Spleen (tissue), 11 donors: Measurements from ENCODE around the gene ZAR1L. TPM values are rescaled to one million over a fixed set of nuclear protein-coding genes. Genes with fewer than 3 reads are reported as not detected.
A peak's percentile ranks its signal among the peaks of the same experiment; 100 is the strongest.

Experiments
- DNase-seq: peaks from one replicate; pipeline ENCODE4 v3.0.0-alpha.2; 2020
- H3K27ac ChIP-seq, 8 donors: fragments of 200-600 bp; sonication (generic) in 7 of 8; 1 replicate in 4 of 8; 2 replicates in 4 of 8; pipeline versions ENCODE4 v1.5.0 to v1.8.0; 2016 to 2021; ENCODE audit warnings: inconsistent platforms in 4 of 8, mild to moderate bottlenecking in 4 of 8, moderate library complexity in 1 of 8
- H3K27me3 ChIP-seq, 7 donors: fragments of 200-600 bp; sonication (generic) in 6 of 7; replicated peaks in 1 of 7; 1 replicate in 4 of 7; 2 replicates in 3 of 7; pipeline versions ENCODE4 v1.5.0 to v1.8.0; 2016 to 2021; ENCODE audit warnings: inconsistent platforms in 3 of 7, mild to moderate bottlenecking in 1 of 7
- H3K36me3 ChIP-seq, 6 donors: fragments of 200-600 bp; sonication (generic) in 5 of 6; 1 replicate in 4 of 6; 2 replicates in 2 of 6; pipeline versions ENCODE4 v1.5.0 to v1.8.0; 2016 to 2021; ENCODE audit warnings: inconsistent platforms in 2 of 6
- H3K4me1 ChIP-seq, 6 donors: fragments of 200-600 bp; sonication (generic) in 5 of 6; 1 replicate in 3 of 6; 2 replicates in 3 of 6; pipeline versions ENCODE4 v1.5.0 to v1.8.0; 2016 to 2021; ENCODE audit warnings: inconsistent platforms in 3 of 6
- H3K4me3 ChIP-seq, 8 donors: fragments of 200-600 bp; sonication (generic) in 7 of 8; 1 replicate in 4 of 8; 2 replicates in 4 of 8; pipeline versions ENCODE4 v1.5.0 to v1.8.0; 2016 to 2021; ENCODE audit warnings: inconsistent platforms in 4 of 8, mild to moderate bottlenecking in 4 of 8, moderate library complexity in 2 of 8
- H3K9me3 ChIP-seq, 8 donors: fragments of 200-600 bp; sonication (generic) in 7 of 8; 1 replicate in 4 of 8; 2 replicates in 4 of 8; pipeline versions ENCODE4 v1.5.0 to v1.8.0; 2016 to 2021; ENCODE audit warnings: inconsistent platforms in 4 of 8
- CTCF ChIP-seq, 11 experiments: fragments of 200-600 bp in 7 of 11; fragments of 450-650 bp in 4 of 11; sonication (generic) in 4 of 11; IDR thresholded peaks in 8 of 11; conservative IDR thresholded peaks in 3 of 11; 1 replicate in 7 of 11; 2 replicates in 4 of 11; pipeline versions ENCODE4 v1.4.0 to v1.8.0; 2016 to 2021; ENCODE audit warnings: antibody characterized with exemption in 11 of 11, inconsistent platforms in 4 of 11, mild to moderate bottlenecking in 1 of 11
- POLR2A ChIP-seq, 3 donors: fragments of 450-650 bp; IDR thresholded peaks; one replicate each; pipeline ENCODE4 v1.5.1; 2017; ENCODE audit warnings: antibody characterized with exemption in 3 of 3, mild to moderate bottlenecking in 1 of 3
- POLR2AphosphoS5 ChIP-seq, 3 donors: sonication (generic); formaldehyde crosslinking; IDR thresholded peaks; one replicate each; pipeline ENCODE4 v1.5.1; 2017; ENCODE audit warnings: antibody characterized with exemption in 3 of 3
- WGBS, 5 donors: extraction: QIAGEN DNeasy Blood & Tissue Kit in 3 of 5; methylation state at CpG; one replicate each; pipeline versions ENCODE4 v1.1.5 to v1.1.7; 2013 to 2018; 5-methylcytosine and 5-hydroxymethylcytosine counted together
- intact Hi-C: fragments of 100-400 bp; cut with DNase I; formaldehyde crosslinking; loops from one replicate; pipeline ENCODE4 v1.15.0; 2023; ENCODE audit warnings: low total_unique reads
- polyA plus RNA-seq, 3 donors: library from polyadenylated mRNA; stranded (reverse); fragments of 200-250 nt; gene quantifications; one replicate each; pipeline ENCODE4 v1.2.1, GENCODE V29; 2013
- total RNA-seq, 7 donors: library from RNA; depleted of rRNA in 3 of 7; stranded (reverse); fragments of >200 nt in 3 of 7; fragmentation: NEBNext Ultra II Directional in 4 of 7; extraction: Animal tissue kit (Norgen Biotek cat#: 25700) in 4 of 7; gene quantifications; one replicate each; pipeline versions ENCODE4 v1.1.0 to v1.2.1, GENCODE V29; 2016 to 2021
- donor health status: healthy with polysubstance abuse.
- donor health status: DM: no; HTN: no; CAD: no; lungs with moderate emphysema.
- donor health status: DM: no; HTN: no; CAD: no.
- donor health status: Bipolar disorder and iron deficiency.
- donor health status: healthy.
- donor health status: DM: no; HTN: no; CAD: no.
- donor health status: DM: yes; HTN: yes; CAD: no.

ZAR1L gene
- total and polyA plus RNA-seq, 10 donors, result 0.09 TPM; not detected in 9

DNA sequence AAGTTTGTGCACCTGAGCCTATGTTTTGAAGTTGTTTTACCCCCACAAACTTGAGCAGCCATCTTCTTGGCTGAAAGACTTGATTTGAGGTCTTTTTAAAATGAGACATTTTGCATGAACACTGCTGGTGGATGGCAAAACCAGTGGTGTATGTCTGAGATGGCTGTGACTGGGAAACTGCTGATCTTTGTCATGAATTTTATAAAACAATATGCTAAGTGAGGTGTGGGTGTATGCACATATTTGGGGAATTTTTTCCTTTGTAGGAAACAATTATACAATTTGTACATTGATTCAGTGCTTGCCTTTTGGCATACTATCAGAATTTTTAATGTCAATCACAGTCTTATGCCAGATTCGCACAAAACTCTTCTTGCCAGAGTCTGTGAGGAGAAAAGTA is 52.5 kb downstream of the ZAR1L start:
- intact Hi-C loops, result no loop called here
- H3K36me3 ChIP-seq, result peaks cover 0 to 81% (median 6%) of the 10 kb centered on the region in 6 donors
- H3K27ac ChIP-seq, result no peak overlapping the region
- no peak for TF ChIP-seq POLR2AphosphoS5 (IDR thresholded peaks at IDR 0.05)
- TF ChIP-seq POLR2A (IDR thresholded peaks at IDR 0.05), result no peak
- TF ChIP-seq CTCF (IDR thresholded peaks at IDR 0.05 in 8 of 11, conservative IDR thresholded peaks at IDR 0.05 in 3 of 11), result no peak
- peaks cover 0 to 45% (median 3%) of the 10 kb centered on the region in 6 donors for H3K4me1 ChIP-seq
- WGBS, 5 donors, result 90 to 100% (median 97%) methylated on average over 1 of the region's 1 CpG
- H3K9me3 ChIP-seq, result no peaks in the 10 kb centered on the region
- H3K4me3 ChIP-seq, result no peak overlapping the region
- H3K27me3 ChIP-seq, result no peaks in the 10 kb centered on the region
- DNase-seq, result no peak

GRCh38 chr13:32262165-32262564 is 53.0 kb downstream of the ZAR1L start:
- peaks cover 0 to 81% (median 4%) of the 10 kb centered on the region in 6 donors for H3K36me3 ChIP-seq
- intact Hi-C loops, result no loop called here
- no peak overlapping the region for H3K4me3 ChIP-seq

DNA sequence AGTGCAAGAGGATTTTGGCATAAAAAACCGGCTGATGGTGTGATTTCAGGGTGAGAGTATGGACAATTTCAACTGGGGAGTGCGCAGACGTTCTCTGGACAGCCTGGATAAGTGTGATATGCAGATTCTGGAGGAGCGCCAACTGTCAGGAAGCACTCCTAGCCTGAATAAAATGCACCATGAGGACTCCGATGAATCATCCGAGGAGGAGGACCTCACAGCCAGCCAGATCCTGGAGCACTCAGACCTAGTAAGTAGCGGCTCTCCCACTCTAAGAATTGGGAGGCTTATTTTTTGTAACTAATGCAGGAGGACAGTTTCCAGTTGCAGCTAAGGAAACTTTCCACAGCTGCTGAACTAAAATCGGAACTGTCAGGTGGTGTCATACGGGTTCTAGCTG is 53.6 kb downstream of the ZAR1L start:
- intact Hi-C loops, result no loop called here
- H3K4me1 ChIP-seq, result peaks cover 0 to 45% (median 3%) of the 10 kb centered on the region in 6 donors
- no peak overlapping the region for H3K4me3 ChIP-seq
- peaks cover 0 to 81% (median 1%) of the 10 kb centered on the region in 6 donors for H3K36me3 ChIP-seq
- H3K27me3 ChIP-seq, result no peaks in the 10 kb centered on the region
- peak overlapping the region in 2 of 8 donors; percentile 1 to 26 for H3K27ac ChIP-seq
- DNase-seq, result no peak
- no peaks in the 10 kb centered on the region for H3K9me3 ChIP-seq
- TF ChIP-seq CTCF (IDR thresholded peaks at IDR 0.05 in 8 of 11, conservative IDR thresholded peaks at IDR 0.05 in 3 of 11) (no peak), POLR2AphosphoS5 (IDR thresholded peaks at IDR 0.05) (peak in 1 of 3 donors; percentile 25)
- 59 to 72% (median 67%) methylated on average over 9 of the region's 9 CpGs for WGBS, 5 donors

More at GRCh38 chr13:32262165-32262564, 53.0 kb downstream of the ZAR1L start:
- Histone ChIP-seq H3K9me3 (no peaks in the 10 kb centered on the region), H3K27me3 (no peaks in the 10 kb centered on the region), H3K27ac (peak overlapping the region in 2 of 8 donors; percentile 1 to 26), H3K4me1 (peaks cover 0 to 45% (median 3%) of the 10 kb centered on the region in 6 donors)
- TF ChIP-seq POLR2A (IDR thresholded peaks at IDR 0.05), result no peak
- no peak for TF ChIP-seq POLR2AphosphoS5 (IDR thresholded peaks at IDR 0.05)
- no peak for TF ChIP-seq CTCF (IDR thresholded peaks at IDR 0.05 in 8 of 11, conservative IDR thresholded peaks at IDR 0.05 in 3 of 11)
- DNase-seq, result no peak
- 69 to 82% (median 80%) methylated on average over 3 of the region's 3 CpGs for WGBS, 5 donors

- peaks cover 0 to 81% (median 0%) of the 10 kb centered on the region in 6 donors for H3K36me3 ChIP-seq
- DNase-seq, result no peak
- H3K27ac ChIP-seq, result no peak overlapping the region
- WGBS, 5 donors, result 94 to 100% (median 100%) methylated on average over 1 of the region's 1 CpG
- intact Hi-C loops, result no loop called here
- H3K9me3 ChIP-seq, result no peaks in the 10 kb centered on the region
- peaks cover 0 to 22% (median 5%) of the 10 kb centered on the region in 6 donors for H3K4me1 ChIP-seq
- no peak for TF ChIP-seq POLR2A (IDR thresholded peaks at IDR 0.05)
- H3K27me3 ChIP-seq, result no peaks in the 10 kb centered on the region
- H3K4me3 ChIP-seq, result no peak overlapping the region
Measured at GRCh38 chr13:32259116-32259515, 56.0 kb downstream of the ZAR1L start.

GRCh38 chr13:32257649-32258048 is 57.5 kb downstream of the ZAR1L start:
- H3K4me1 ChIP-seq, result peaks cover 0 to 17% (median 2%) of the 10 kb centered on the region in 6 donors

More at GRCh38 chr13:32257649-32258048, 57.5 kb downstream of the ZAR1L start:
- no peak for DNase-seq
- H3K9me3 ChIP-seq, result no peaks in the 10 kb centered on the region
- intact Hi-C loops, result no loop called here
- H3K4me3 ChIP-seq, result no peak overlapping the region
- TF ChIP-seq CTCF (IDR thresholded peaks at IDR 0.05 in 8 of 11, conservative IDR thresholded peaks at IDR 0.05 in 3 of 11) (no peak), POLR2A (IDR thresholded peaks at IDR 0.05) (no peak), POLR2AphosphoS5 (IDR thresholded peaks at IDR 0.05) (no peak)
- H3K27ac ChIP-seq, result no peak overlapping the region
- H3K27me3 ChIP-seq, result no peaks in the 10 kb centered on the region
- H3K36me3 ChIP-seq, result peaks cover 0 to 82% (median 0%) of the 10 kb centered on the region in 6 donors
